ENCODE data around the gene IL1RAP. TPM values are rescaled to one million over a fixed set of nuclear protein-coding genes. Genes with fewer than 3 reads are reported as not detected.

Gene IL1RAP
- total RNA-seq, 1 donor = 14.8 TPM

DNA sequence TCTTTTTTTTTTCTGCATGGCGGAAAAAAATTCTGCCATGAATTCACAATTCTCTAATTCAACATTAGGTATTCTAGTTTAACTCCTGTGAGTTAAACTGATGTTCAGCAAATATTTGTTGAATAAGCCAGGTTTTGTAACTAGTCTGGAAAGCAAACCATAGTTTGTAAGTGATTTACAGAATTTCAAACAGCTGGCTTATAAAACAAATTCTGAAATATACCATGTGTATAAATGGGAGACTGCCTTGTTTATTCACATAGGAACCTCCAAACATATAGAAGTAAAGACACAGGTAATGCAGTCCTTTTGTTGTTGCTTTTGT is 101.1 kb downstream of the IL1RAP start:
- H3K27ac ChIP-seq (ENCODE audit: low read depth, low read length) = no peak overlapping the region
- no peak overlapping the region for H3K4me3 ChIP-seq (ENCODE audit: insufficient read depth, low read length)
- no peak overlapping the region for H2AFZ ChIP-seq (ENCODE audit: low read length)
- no peaks in the 10 kb centered on the region for H3K79me2 ChIP-seq (ENCODE audit: insufficient read depth, low read length)
- no peak for DNase-seq (ENCODE audit: insufficient read length, low spot score, missing footprints)
- no peaks in the 10 kb centered on the region for H3K9me3 ChIP-seq (ENCODE audit: low read depth, low read length)
- H3K36me3 ChIP-seq (ENCODE audit: insufficient read depth, low read length) = no peaks in the 10 kb centered on the region
- H3K4me2 ChIP-seq (ENCODE audit: insufficient read depth, low read length) = no peak overlapping the region
- H3K4me1 ChIP-seq (ENCODE audit: insufficient read depth, low read length) = no peaks in the 10 kb centered on the region
- H3K27me3 ChIP-seq (ENCODE audit: insufficient read depth, low read length) = no peaks in the 10 kb centered on the region
- TF ChIP-seq, protein P1, sequence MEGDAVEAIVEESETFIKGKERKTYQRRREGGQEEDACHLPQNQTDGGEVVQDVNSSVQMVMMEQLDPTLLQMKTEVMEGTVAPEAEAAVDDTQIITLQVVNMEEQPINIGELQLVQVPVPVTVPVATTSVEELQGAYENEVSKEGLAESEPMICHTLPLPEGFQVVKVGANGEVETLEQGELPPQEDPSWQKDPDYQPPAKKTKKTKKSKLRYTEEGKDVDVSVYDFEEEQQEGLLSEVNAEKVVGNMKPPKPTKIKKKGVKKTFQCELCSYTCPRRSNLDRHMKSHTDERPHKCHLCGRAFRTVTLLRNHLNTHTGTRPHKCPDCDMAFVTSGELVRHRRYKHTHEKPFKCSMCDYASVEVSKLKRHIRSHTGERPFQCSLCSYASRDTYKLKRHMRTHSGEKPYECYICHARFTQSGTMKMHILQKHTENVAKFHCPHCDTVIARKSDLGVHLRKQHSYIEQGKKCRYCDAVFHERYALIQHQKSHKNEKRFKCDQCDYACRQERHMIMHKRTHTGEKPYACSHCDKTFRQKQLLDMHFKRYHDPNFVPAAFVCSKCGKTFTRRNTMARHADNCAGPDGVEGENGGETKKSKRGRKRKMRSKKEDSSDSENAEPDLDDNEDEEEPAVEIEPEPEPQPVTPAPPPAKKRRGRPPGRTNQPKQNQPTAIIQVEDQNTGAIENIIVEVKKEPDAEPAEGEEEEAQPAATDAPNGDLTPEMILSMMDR (IDR thresholded peaks at IDR 0.05; ENCODE audit: extremely low read depth, low read depth, low read length) = no peak
- H4K20me1 ChIP-seq (ENCODE audit: insufficient read depth, low read length) = no peaks in the 10 kb centered on the region

DNA sequence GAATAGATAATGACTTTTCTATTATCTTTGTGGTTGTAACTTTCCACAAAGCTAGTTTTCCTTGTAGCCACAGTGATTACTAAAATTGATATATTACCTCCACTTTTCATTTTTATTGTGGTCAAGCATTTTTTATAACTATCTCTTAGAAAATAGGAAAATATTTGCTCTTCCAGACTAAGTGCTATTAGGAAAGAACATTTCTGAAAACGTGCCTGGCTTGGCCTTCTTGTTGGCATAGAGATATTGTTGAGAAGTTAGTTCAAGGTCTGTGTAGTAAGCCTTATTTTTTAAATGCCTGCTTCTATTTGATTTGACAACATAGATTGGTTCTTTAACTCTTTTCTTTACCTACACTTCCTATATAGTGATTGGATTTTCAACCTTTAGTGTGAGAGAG is 101.7 kb downstream of the IL1RAP start:
- Histone ChIP-seq H3K36me3 (ENCODE audit: insufficient read depth, low read length) (no peaks in the 10 kb centered on the region), H3K4me2 (ENCODE audit: insufficient read depth, low read length) (no peak overlapping the region), H3K4me3 (ENCODE audit: insufficient read depth, low read length) (no peak overlapping the region), H3K27me3 (ENCODE audit: insufficient read depth, low read length) (no peaks in the 10 kb centered on the region), H3K79me2 (ENCODE audit: insufficient read depth, low read length) (no peaks in the 10 kb centered on the region), H4K20me1 (ENCODE audit: insufficient read depth, low read length) (no peaks in the 10 kb centered on the region), H2AFZ (ENCODE audit: low read length) (no peak overlapping the region), H3K4me1 (ENCODE audit: insufficient read depth, low read length) (no peaks in the 10 kb centered on the region), H3K9me3 (ENCODE audit: low read depth, low read length) (no peaks in the 10 kb centered on the region), H3K27ac (ENCODE audit: low read depth, low read length) (no peak overlapping the region)
- TF ChIP-seq, protein P1 (IDR thresholded peaks at IDR 0.05; ENCODE audit: extremely low read depth, low read depth, low read length) = no peak
- no peak for DNase-seq (ENCODE audit: insufficient read length, low spot score, missing footprints)

DNA sequence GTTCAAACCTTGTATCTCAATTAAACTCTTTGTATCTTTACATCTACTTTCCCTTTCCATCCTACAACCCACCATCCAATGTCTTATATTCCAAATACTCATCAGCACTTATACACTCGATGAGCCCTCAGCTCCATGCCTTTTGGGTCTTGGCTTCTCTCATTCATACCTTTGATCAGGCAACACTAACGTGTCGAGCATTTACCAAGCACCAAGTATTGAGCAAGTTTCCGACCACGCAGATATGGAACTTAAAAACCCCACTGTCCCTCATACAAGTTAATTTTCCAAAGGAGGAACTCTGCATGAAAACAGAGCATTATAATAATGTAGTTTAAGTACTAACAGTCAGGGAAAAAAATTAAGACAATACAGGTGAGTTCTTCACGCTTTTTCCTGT is 102.8 kb downstream of the IL1RAP start:
- no peaks in the 10 kb centered on the region for H4K20me1 ChIP-seq (ENCODE audit: insufficient read depth, low read length)
- H3K9me3 ChIP-seq (ENCODE audit: low read depth, low read length) = no peaks in the 10 kb centered on the region
- no peak overlapping the region for H3K4me2 ChIP-seq (ENCODE audit: insufficient read depth, low read length)
- H3K36me3 ChIP-seq (ENCODE audit: insufficient read depth, low read length) = no peaks in the 10 kb centered on the region
- H3K79me2 ChIP-seq (ENCODE audit: insufficient read depth, low read length) = no peaks in the 10 kb centered on the region
- no peak overlapping the region for H3K27ac ChIP-seq (ENCODE audit: low read depth, low read length)
- no peak overlapping the region for H2AFZ ChIP-seq (ENCODE audit: low read length)
- TF ChIP-seq, protein P1 (IDR thresholded peaks at IDR 0.05; ENCODE audit: extremely low read depth, low read depth, low read length) = no peak
- no peak for DNase-seq (ENCODE audit: insufficient read length, low spot score, missing footprints)
- no peak overlapping the region for H3K4me3 ChIP-seq (ENCODE audit: insufficient read depth, low read length)
- H3K4me1 ChIP-seq (ENCODE audit: insufficient read depth, low read length) = no peaks in the 10 kb centered on the region
- no peaks in the 10 kb centered on the region for H3K27me3 ChIP-seq (ENCODE audit: insufficient read depth, low read length)

DNA sequence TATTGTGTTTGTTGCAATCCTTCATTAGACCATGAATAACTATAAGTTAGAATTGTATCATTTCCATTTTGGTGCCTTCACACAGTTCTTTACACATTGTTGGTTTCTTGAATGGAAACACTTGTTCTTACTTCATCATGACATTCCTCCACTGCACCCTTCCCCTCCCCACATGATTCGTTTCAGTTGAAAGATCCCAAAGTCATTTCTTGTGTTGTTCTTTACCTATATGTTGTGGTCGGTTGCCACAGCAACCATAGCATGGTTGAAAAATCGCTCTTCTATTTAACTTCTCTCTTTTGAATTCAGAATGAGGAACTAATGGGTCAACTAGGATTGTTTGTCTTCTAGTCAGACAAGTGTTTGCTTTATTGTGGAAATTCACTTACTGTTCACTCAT is 103.3 kb downstream of the IL1RAP start:
- Histone ChIP-seq H3K36me3 (ENCODE audit: insufficient read depth, low read length) (no peaks in the 10 kb centered on the region), H3K27ac (ENCODE audit: low read depth, low read length) (no peak overlapping the region), H3K9me3 (ENCODE audit: low read depth, low read length) (no peaks in the 10 kb centered on the region), H3K4me3 (ENCODE audit: insufficient read depth, low read length) (no peak overlapping the region), H3K79me2 (ENCODE audit: insufficient read depth, low read length) (no peaks in the 10 kb centered on the region), H4K20me1 (ENCODE audit: insufficient read depth, low read length) (no peaks in the 10 kb centered on the region), H3K27me3 (ENCODE audit: insufficient read depth, low read length) (no peaks in the 10 kb centered on the region), H3K4me2 (ENCODE audit: insufficient read depth, low read length) (no peak overlapping the region), H2AFZ (ENCODE audit: low read length) (no peak overlapping the region), H3K4me1 (ENCODE audit: insufficient read depth, low read length) (no peaks in the 10 kb centered on the region)
- TF ChIP-seq, protein P1 (IDR thresholded peaks at IDR 0.05; ENCODE audit: extremely low read depth, low read depth, low read length) = no peak
- DNase-seq (ENCODE audit: insufficient read length, low spot score, missing footprints) = no peak

All from osteoblast (primary cell).